GM23338 (cell line): ENCODE data around the gene SHISA7.

Experiments
- CREB1 ChIP-seq: fragments of 250-450 bp; sonication (Bioruptor Pico); IDR thresholded peaks from 2 replicates; pipeline ENCODE4 v1.5.0; 2020; ENCODE audit warnings: low read depth, mild to moderate bottlenecking, moderate library complexity
- CTCF ChIP-seq, 2 experiments: fragments of 200-600 bp in 1 of 2; sonication (generic) in 1 of 2; conservative IDR thresholded peaks; 2 replicates each; pipeline versions ENCODE4 v1.5.1 to v1.6.1; 2016 to 2017; ENCODE audit warnings: antibody characterized with exemption in 2 of 2, low read depth in 2 of 2, mild to moderate bottlenecking in 2 of 2, moderate library complexity in 1 of 2
- EZH2 ChIP-seq: fragments of 200-600 bp; sonication (generic); IDR thresholded peaks from one replicate; pipeline ENCODE4 v1.8.0; 2017; ENCODE audit warnings: antibody characterized with exemption, mild to moderate bottlenecking, low read depth; ENCODE audit not compliant: unreplicated experiment
- EZH2phosphoT487 ChIP-seq: fragments of 200-600 bp; sonication (generic); IDR thresholded peaks from one replicate; pipeline ENCODE4 v1.8.1; 2018; ENCODE audit warnings: antibody characterized with exemption; ENCODE audit not compliant: unreplicated experiment
- ZNF114 ChIP-seq: fragments of 250-450 bp; sonication (Bioruptor Pico); IDR thresholded peaks from 2 replicates; pipeline ENCODE4 v1.5.0; 2020; ENCODE audit warnings: mild to moderate bottlenecking, moderate library complexity
- ZNF331 ChIP-seq: fragments of 250-450 bp; sonication (Bioruptor Pico); IDR thresholded peaks from 2 replicates; pipeline ENCODE4 v1.5.0; 2020; ENCODE audit warnings: low read depth, mild to moderate bottlenecking, moderate library complexity

DNA sequence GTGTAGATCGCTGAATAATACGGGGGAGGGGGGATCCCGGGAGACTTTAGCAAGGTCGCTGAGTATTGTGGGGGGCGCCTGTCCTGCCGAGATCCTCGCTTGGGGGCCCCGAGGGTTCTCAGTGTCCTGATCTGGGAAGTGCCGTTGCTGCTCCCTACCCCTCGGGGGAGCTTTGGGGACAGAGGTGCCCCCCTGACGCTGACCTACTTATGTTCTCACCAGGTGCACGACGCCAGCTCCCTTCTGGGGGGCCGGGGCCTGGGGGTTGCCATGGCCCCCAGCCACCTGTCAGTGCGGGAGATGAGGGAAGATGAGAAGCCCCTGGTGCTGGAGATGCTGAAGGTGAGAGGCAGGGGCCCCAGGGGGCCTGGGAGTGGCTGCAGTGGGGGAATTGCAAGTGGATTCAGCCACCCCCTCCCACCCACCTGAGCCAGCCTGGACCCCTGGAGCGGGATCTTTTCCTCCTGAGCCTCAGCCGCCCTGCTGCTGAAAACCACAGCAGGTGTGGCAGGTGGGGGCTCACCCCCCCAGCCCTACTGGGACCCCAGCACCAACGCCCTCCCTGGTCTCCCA is 42.4 kb upstream of the SHISA7 start:
- TF ChIP-seq CTCF (conservative IDR thresholded peaks at IDR 0.05; ENCODE audit: low read depth in 2 of 2) = no peak
- no peak for TF ChIP-seq CREB1 (CRISPR knock-in tag)
- no peak for TF ChIP-seq EZH2
- no peak for TF ChIP-seq EZH2phosphoT487
- TF ChIP-seq ZNF114 (CRISPR knock-in tag) = no peak
- no peak for TF ChIP-seq ZNF331 (CRISPR knock-in tag)
